Thyroid gland (tissue), 4 donors: ENCODE data around the gene ZNRF4. TPM values are rescaled to one million over a fixed set of nuclear protein-coding genes. Genes with fewer than 3 reads are reported as not detected.

ENCODE experiments used
- DNase-seq, 2 donors: peaks; one replicate each; pipeline ENCODE4 v3.0.0-alpha.2; 2019
- H3K27ac ChIP-seq, 3 donors: fragments of 200-600 bp; sonication (generic); 1 replicate in 2 of 3; 2 replicates in 1 of 3; pipeline ENCODE4 v1.5.1; 2016 to 2019; ENCODE audit warnings: mild to moderate bottlenecking in 1 of 3, moderate library complexity in 1 of 3
- H3K27me3 ChIP-seq: fragments of 200-600 bp; sonication (generic); one replicate; pipeline ENCODE4 v1.5.1; 2019
- H3K36me3 ChIP-seq, 2 donors: fragments of 200-600 bp; sonication (generic); one replicate each; pipeline ENCODE4 v1.5.1; 2016 to 2019
- H3K4me1 ChIP-seq, 2 donors: fragments of 200-600 bp; sonication (generic); one replicate each; pipeline ENCODE4 v1.5.1; 2017 to 2019
- H3K4me3 ChIP-seq, 3 donors: fragments of 200-600 bp; sonication (generic); replicated peaks in 1 of 3; 1 replicate in 2 of 3; 2 replicates in 1 of 3; pipeline ENCODE4 v1.5.1; 2016; ENCODE audit warnings: mild to moderate bottlenecking in 1 of 3
- H3K9me3 ChIP-seq: fragments of 200-600 bp; sonication (generic); one replicate; pipeline ENCODE4 v1.5.1; 2017
- CTCF ChIP-seq, 6 experiments: fragments of 200-600 bp in 3 of 6; fragments of 450-650 bp in 3 of 6; sonication (generic) in 3 of 6; IDR thresholded peaks; one replicate each; pipeline ENCODE4 v1.5.1; 2016 to 2019; ENCODE audit warnings: antibody characterized with exemption in 6 of 6, mild to moderate bottlenecking in 2 of 6, inconsistent platforms in 1 of 6, moderate library complexity in 1 of 6
- POLR2A ChIP-seq, 2 donors: fragments of 450-650 bp; IDR thresholded peaks; one replicate each; pipeline ENCODE4 v1.6.1; 2017; ENCODE audit warnings: antibody characterized with exemption in 2 of 2, mild to moderate bottlenecking in 2 of 2, moderate library complexity in 1 of 2
- WGBS, 2 donors: methylation state at CpG; one replicate each; pipeline ENCODE4 v1.1.5; 2017; 5-methylcytosine and 5-hydroxymethylcytosine counted together
- intact Hi-C: fragments of 100-400 bp; cut with DNase I; formaldehyde crosslinking; loops from one replicate; pipeline ENCODE4 v1.15.1; 2023
- total RNA-seq, 4 donors: library from RNA; depleted of rRNA; stranded (reverse); fragments of >200 nt; gene quantifications; one replicate each; pipeline ENCODE4 v1.2.3, GENCODE V29; 2016

The ZNRF4 gene
- total RNA-seq, 4 donors from 2014 or later, result 0.40 TPM; not detected in 3

DNA sequence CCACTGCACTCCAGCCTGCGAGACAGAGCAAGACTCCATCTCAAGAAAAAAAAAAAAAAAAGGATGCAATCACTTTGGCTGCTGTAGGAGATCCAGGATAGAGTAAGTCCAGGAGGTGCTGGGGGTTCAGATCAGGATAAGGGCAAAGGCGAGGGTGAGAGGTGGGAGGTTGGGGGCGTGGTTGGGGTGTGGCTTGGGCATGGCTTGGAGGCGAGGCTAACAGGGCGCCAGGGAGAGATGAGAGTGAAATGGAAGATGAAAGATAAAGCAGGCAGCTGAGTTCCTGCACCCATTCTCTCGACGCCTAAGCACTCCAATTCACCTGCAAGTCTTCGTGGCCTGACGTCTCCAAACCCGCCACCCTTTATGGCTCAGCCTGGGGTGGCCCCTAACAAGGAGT, 25.0 kb upstream of the ZNRF4 start:
- TF ChIP-seq POLR2A (IDR thresholded peaks at IDR 0.05) (no peak), CTCF (IDR thresholded peaks at IDR 0.05) (no peak)
- Histone ChIP-seq H3K9me3 (no peaks in the 10 kb centered on the region), H3K4me3 (no peak overlapping the region), H3K36me3 (no peaks in the 10 kb centered on the region), H3K27ac (no peak overlapping the region), H3K27me3 (no peaks in the 10 kb centered on the region), H3K4me1 (no peaks in the 10 kb centered on the region)
- intact Hi-C loops, result no loop called here
- DNase-seq, result no peak
- 34 to 42% methylated on average over 10 of the region's 10 CpGs for WGBS, 2 donors

GRCh38 chr19:5432687-5433086, 22.5 kb upstream of the ZNRF4 start:
- WGBS, 2 donors, result 57 to 68% methylated on average over 5 of the region's 5 CpGs
- Histone ChIP-seq H3K9me3 (no peaks in the 10 kb centered on the region), H3K4me3 (no peak overlapping the region), H3K27ac (no peak overlapping the region), H3K4me1 (no peaks in the 10 kb centered on the region), H3K27me3 (peaks cover 5% of the 10 kb centered on the region), H3K36me3 (no peaks in the 10 kb centered on the region)
- TF ChIP-seq CTCF (IDR thresholded peaks at IDR 0.05), result no peak
- TF ChIP-seq POLR2A (IDR thresholded peaks at IDR 0.05), result no peak
- DNase-seq, result no peak
- intact Hi-C loops, result no loop called here

DNA sequence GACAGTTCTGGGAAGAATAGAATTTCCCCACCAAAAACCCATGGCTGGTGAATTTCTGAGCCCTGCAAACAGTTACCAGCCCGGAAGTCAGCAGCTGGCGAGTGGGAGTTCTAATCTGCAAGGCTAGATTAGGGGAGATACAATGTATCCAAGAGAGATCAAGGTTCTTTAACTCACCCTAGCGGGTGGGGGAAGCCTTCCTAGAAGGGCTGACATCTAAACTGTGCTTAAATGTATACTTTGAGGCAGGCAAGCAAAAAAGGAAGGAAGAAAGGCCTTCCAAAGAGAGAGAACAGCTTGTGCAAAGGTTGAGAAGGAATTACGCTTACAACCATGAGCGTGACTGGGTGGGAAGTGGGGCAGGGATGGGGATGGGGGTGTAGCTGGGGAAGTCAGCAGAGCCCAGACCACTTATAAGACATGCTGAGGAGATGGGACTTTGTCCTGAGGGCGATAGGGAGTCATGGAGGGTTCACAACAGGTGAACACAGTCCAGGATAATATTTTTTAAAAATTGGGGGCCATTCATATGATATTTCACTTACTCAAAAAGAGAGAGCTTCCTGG, 20.8 kb upstream of the ZNRF4 start:
- WGBS, 2 donors, result 52 to 61% methylated on average over 6 of the region's 6 CpGs
- Histone ChIP-seq H3K36me3 (no peaks in the 10 kb centered on the region), H3K9me3 (no peaks in the 10 kb centered on the region), H3K27ac (no peak overlapping the region), H3K4me1 (no peaks in the 10 kb centered on the region), H3K27me3 (peaks cover 5% of the 10 kb centered on the region), H3K4me3 (no peak overlapping the region)
- intact Hi-C loops, result no loop called here
- no peak for DNase-seq
- no peak for TF ChIP-seq CTCF (IDR thresholded peaks at IDR 0.05)
- no peak for TF ChIP-seq POLR2A (IDR thresholded peaks at IDR 0.05)

DNA sequence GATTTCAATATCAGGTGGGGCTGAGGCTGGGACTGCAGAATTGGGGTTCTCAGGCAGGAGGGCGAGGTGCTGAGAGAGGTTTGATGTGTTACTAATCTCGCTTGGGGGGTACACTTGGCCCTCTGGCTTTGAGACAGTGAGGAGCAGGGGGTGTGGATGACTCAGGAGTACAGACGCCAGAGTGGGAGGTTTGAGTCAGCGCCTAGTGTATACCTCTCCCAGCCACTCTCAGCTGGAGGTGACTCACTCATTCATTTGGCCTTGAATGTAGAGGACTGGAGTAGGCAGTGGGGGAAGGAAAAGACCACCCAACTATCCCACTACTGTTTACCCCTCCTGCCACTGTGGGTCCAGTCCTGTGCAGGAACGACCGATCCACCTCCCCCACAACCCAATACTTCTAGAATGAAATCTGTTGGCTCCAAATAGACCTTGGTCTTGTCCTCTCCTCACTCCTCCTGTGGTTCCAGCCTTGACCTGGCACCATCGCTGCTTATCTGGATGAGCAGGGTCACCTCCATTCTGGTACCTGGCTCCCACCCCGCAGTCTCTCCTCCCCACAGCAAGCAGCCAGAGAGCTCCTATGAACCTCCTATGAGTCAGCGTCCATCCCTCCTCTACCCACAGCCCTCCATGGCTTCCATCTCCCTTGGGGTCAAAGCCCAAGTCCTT, 20.1 kb upstream of the ZNRF4 start:
- Histone ChIP-seq H3K4me3 (no peak overlapping the region), H3K4me1 (no peaks in the 10 kb centered on the region), H3K27ac (no peak overlapping the region), H3K27me3 (peaks cover 5% of the 10 kb centered on the region), H3K36me3 (no peaks in the 10 kb centered on the region), H3K9me3 (no peaks in the 10 kb centered on the region)
- WGBS, 2 donors, result 81 to 82% methylated on average over 9 of the region's 9 CpGs
- TF ChIP-seq POLR2A (IDR thresholded peaks at IDR 0.05) (no peak), CTCF (IDR thresholded peaks at IDR 0.05) (no peak)
- DNase-seq, result no peak
- intact Hi-C loops, result no loop called here

- WGBS, 2 donors, result 79 to 80% methylated on average over 7 of the region's 7 CpGs
These were observed 19.6 kb upstream of the ZNRF4 start for GRCh38 chr19:5435642-5436017.

More at GRCh38 chr19:5435642-5436017, 19.6 kb upstream of the ZNRF4 start:
- Histone ChIP-seq H3K27ac (no peak overlapping the region), H3K4me1 (no peaks in the 10 kb centered on the region), H3K36me3 (no peaks in the 10 kb centered on the region), H3K27me3 (peaks cover 5% of the 10 kb centered on the region), H3K9me3 (no peaks in the 10 kb centered on the region), H3K4me3 (no peak overlapping the region)
- no peak for TF ChIP-seq CTCF (IDR thresholded peaks at IDR 0.05)
- no peak for TF ChIP-seq POLR2A (IDR thresholded peaks at IDR 0.05)
- intact Hi-C loops, result no loop called here
- DNase-seq, result no peak
